BJ (cell line): ENCODE data around the gene BACH1. TPM values are rescaled to one million over a fixed set of nuclear protein-coding genes. Genes with fewer than 3 reads are reported as not detected.

Experiments used
- CTCF ChIA-PET: fragments of 350-600 bp; formaldehyde crosslinking; extraction: SDS; loops from one replicate; lab custom pipeline; 2021; ENCODE audit warnings: antibody characterized with exemption, inconsistent platforms; lab: Yijun Ruan, JAX
- POLR2A ChIA-PET: fragments of 300-600 bp; sonication (Branson Sonifier 250); formaldehyde crosslinking; extraction: SDS; loops from one replicate; lab custom pipeline; 2021; ENCODE audit warnings: antibody characterized with exemption; lab: Charles Lee
- DNase-seq: peaks from one replicate; pipeline ENCODE4 v3.0.0-alpha.2; 2011; ENCODE audit warnings: low read depth
- H3K27me3 ChIP-seq: 2 replicates; pipeline ENCODE4 v1.6.0; 2011; ENCODE audit warnings: low read length; ENCODE audit not compliant: control insufficient read depth, insufficient read depth
- H3K36me3 ChIP-seq: 2 replicates; pipeline ENCODE4 v1.5.1; 2011; ENCODE audit warnings: low read length; ENCODE audit not compliant: control insufficient read depth, insufficient read depth
- H3K4me3 ChIP-seq: 2 replicates; pipeline ENCODE4 v1.5.1; 2011; ENCODE audit warnings: low read depth, mild to moderate bottlenecking, control low read depth, low read length
- polyA plus RNA-seq: library from polyadenylated mRNA; depleted of rRNA; stranded (reverse); fragments of >200 nt; gene quantifications from 2 replicates; pipeline ENCODE4 v1.2.3, GENCODE V29; 2011
- TF ChIP-seq, protein P1 (sequence below): IDR thresholded peaks from 2 replicates; pipeline ENCODE4 v1.5.1; 2011; ENCODE audit warnings: low read depth, mild to moderate bottlenecking, control low read depth, inconsistent platforms, low read length, moderate library complexity; ENCODE audit not compliant: insufficient read depth

BACH1 gene
- polyA plus RNA-seq, 1 experiment = 22.7 TPM

DNA sequence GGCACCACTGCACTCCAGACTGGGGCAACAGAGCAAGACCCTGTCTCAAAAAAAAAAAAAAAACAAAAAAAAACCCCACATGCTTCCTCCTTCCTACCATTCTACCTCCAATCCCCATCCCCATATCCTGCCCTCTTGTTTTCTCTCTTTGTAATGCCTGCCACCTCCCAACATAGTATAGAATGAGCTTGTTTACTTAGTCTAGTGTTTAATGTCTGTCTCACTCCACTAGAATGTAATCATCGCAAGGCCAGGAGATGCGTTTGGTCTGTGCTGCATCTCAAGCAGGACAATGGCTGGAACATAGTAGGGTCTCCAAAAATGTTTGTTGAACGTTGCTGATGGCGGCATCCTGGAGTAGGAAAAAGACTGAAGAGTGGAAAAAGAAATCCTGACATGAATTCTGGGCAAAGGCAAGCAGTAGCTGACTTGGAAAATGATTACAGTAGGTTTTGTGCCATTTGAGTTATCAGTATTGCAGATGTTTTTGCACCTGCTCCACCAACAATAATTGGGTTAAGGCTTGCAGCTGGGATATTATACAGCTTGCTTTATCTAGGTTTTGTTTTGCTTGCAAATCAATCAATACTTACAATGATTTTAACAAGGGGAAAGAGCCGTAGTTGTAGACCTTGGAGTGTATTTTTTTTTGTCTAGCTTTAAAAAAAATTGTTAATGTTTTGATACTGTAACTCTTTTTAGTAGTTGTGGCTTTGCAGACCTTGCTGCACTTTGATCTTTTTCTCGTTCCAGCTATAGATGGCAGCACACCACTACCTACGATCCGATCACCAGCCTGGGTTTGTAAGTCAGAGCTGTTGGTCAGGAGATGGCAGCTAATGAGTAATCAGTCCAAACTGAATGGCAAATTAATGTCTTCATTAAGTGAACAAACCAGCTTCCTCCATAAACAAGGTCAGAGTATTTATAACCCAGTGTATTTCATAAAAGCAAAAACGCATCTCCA is 62.4 kb downstream of the BACH1 start:
- H3K4me3 ChIP-seq = no peak overlapping the region
- TF ChIP-seq, protein P1, sequence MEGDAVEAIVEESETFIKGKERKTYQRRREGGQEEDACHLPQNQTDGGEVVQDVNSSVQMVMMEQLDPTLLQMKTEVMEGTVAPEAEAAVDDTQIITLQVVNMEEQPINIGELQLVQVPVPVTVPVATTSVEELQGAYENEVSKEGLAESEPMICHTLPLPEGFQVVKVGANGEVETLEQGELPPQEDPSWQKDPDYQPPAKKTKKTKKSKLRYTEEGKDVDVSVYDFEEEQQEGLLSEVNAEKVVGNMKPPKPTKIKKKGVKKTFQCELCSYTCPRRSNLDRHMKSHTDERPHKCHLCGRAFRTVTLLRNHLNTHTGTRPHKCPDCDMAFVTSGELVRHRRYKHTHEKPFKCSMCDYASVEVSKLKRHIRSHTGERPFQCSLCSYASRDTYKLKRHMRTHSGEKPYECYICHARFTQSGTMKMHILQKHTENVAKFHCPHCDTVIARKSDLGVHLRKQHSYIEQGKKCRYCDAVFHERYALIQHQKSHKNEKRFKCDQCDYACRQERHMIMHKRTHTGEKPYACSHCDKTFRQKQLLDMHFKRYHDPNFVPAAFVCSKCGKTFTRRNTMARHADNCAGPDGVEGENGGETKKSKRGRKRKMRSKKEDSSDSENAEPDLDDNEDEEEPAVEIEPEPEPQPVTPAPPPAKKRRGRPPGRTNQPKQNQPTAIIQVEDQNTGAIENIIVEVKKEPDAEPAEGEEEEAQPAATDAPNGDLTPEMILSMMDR = no peak
- CTCF ChIA-PET = interaction anchor here (0.6 to 3.8 kb wide), 8 partner anchors 10 to 1726 kb away, joined by 3 to 20 read pairs (median 4); no protein-coding TSS in a partner anchor
- peaks cover 2% of the 10 kb centered on the region for H3K36me3 ChIP-seq
- no peaks in the 10 kb centered on the region for H3K27me3 ChIP-seq
- POLR2A ChIA-PET = interaction anchor here (0.5 to 0.6 kb wide), 2 partner anchors 29 to 1909 kb away, joined by 3 to 6 read pairs; no protein-coding TSS in a partner anchor
- DNase-seq = no peak

DNA sequence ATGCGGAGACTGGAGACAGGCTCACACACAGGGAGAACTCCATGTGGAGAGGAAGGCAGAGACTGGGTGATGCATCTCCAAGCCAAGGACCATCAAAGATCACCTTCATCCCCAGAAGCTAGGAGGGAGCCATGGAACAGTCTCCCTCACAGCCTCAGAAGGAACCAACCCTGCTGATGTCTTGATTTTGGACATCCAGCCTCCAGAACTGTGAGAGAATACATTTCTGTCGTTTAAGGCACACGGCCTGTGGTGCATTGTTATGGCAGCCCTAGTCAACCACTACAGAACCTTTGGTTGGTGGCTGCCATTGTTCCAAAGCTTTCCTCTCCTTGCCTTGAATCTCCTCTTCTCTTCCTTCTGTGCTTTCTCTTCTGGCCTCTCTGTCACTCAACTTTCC is 64.0 kb downstream of the BACH1 start:
- ChIA-PET POLR2A (no interaction called here), CTCF (no interaction called here)
- DNase-seq = no peak
- TF ChIP-seq, protein P1 = no peak
- peaks cover 2% of the 10 kb centered on the region for H3K36me3 ChIP-seq
- H3K4me3 ChIP-seq = no peak overlapping the region
- no peaks in the 10 kb centered on the region for H3K27me3 ChIP-seq

GRCh38 chr21:29365661-29366265 is 67.0 kb downstream of the BACH1 start:
- TF ChIP-seq, protein P1 = no peak
- H3K27me3 ChIP-seq = no peaks in the 10 kb centered on the region
- H3K36me3 ChIP-seq = peaks cover 2% of the 10 kb centered on the region
- ChIA-PET CTCF (interaction anchor here (0.6 kb wide), 1 partner anchor 11 kb away, joined by 3 read pairs; no protein-coding TSS in a partner anchor), POLR2A (no interaction called here)
- DNase-seq = no peak
- H3K4me3 ChIP-seq = no peak overlapping the region

- Histone ChIP-seq H3K36me3 (peaks cover 2% of the 10 kb centered on the region), H3K27me3 (no peaks in the 10 kb centered on the region), H3K4me3 (no peak overlapping the region)
- TF ChIP-seq, protein P1 = no peak
- ChIA-PET POLR2A (no interaction called here), CTCF (interaction anchor here (0.6 kb wide), 1 partner anchor 11 kb away, joined by 3 read pairs; no protein-coding TSS in a partner anchor)
- no peak for DNase-seq
Measured at GRCh38 chr21:29366532-29366931, 67.8 kb downstream of the BACH1 start.

DNA sequence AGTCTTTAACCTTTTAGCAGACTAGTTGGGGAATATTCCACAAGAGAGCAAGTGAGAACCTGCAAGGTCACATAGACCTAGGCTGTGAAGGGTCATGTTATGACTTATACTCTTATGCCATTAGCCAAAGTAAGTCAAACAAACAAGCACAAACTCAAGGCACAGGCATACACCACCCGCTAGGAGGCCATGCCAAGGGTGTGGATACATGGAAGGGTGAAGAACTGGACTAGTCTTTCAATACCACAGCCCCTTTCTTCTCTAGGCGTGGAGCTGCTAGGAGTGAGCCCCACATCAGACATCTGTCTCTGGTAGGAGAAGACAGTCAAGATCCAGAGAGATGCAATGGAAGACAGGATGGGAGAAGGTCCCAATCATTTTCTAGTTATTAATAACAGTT is 68.6 kb downstream of the BACH1 start:
- ChIA-PET POLR2A (no interaction called here), CTCF (no interaction called here)
- Histone ChIP-seq H3K36me3 (peaks cover 2% of the 10 kb centered on the region), H3K4me3 (no peak overlapping the region), H3K27me3 (no peaks in the 10 kb centered on the region)
- TF ChIP-seq, protein P1 = no peak
- no peak for DNase-seq
